Activated CD4-positive, alpha-beta T cell treated with anti-CD3 and anti-CD28 coated beads, Interleukin-2, Interleukin-4, amounts not matched to agents 100 ng/mL and 50 ng/mL, durations not matched to agents 16 hours and 8 hours (primary cell): ENCODE results near the gene SLC13A5.
"Not testable (repeated sequence)": the region's sequence is repeated elsewhere in the genome, so short reads cannot be mapped to it uniquely, and the experiment has no call there.

Experiments used
- DNase-seq: peaks from one replicate; pipeline ENCODE4 v3.0.0-alpha.2; 2020; ENCODE audit warnings: low spot score

SLC13A5 gene

GRCh38 chr17:6713130-6713917 is at the start of gene SLC13A5:
TSS of gene SLC13A5 (minus strand) at chr17:6713369. CDS start at chr17:6713333, 36 bp downstream.
- peak; percentile 4 for DNase-seq

GRCh38 chr17:6761779-6762178 is 48.6 kb upstream of the SLC13A5 start:
- DNase-seq: no peak

GRCh38 chr17:6757747-6758146 is 44.6 kb upstream of the SLC13A5 start:
- no peak for DNase-seq

- no peak for DNase-seq
These were observed 43.4 kb upstream of the SLC13A5 start for GRCh38 chr17:6756425-6757031.

- peak; percentile 64 for DNase-seq
These were observed 42.6 kb upstream of the SLC13A5 start, which contains the start of gene XAF1 for GRCh38 chr17:6755731-6756184. TSS of gene XAF1 (plus strand) at chr17:6756046. CDS start at chr17:6756079, 33 bp downstream.

GRCh38 chr17:6755281-6755680 is 42.1 kb upstream of the SLC13A5 start:
- no peak for DNase-seq

- DNase-seq: no peak
These were observed 40.4 kb upstream of the SLC13A5 start for GRCh38 chr17:6753546-6753945.

- DNase-seq: peak; percentile 38
These were observed 39.9 kb upstream of the SLC13A5 start for GRCh38 chr17:6753006-6753445.

GRCh38 chr17:6752068-6752909 is 39.1 kb upstream of the SLC13A5 start:
- no peak for DNase-seq

GRCh38 chr17:6749519-6749918 is 36.4 kb upstream of the SLC13A5 start:
- DNase-seq: no peak

- no peak for DNase-seq
These were observed 35.4 kb upstream of the SLC13A5 start for GRCh38 chr17:6748617-6749016.

- not testable (repeated sequence) for DNase-seq
These were observed 33.5 kb upstream of the SLC13A5 start for GRCh38 chr17:6746665-6747064.

- no peak for DNase-seq
These were observed 16.4 kb upstream of the SLC13A5 start for GRCh38 chr17:6729531-6729930.

GRCh38 chr17:6724009-6724408 is 10.8 kb upstream of the SLC13A5 start:
- DNase-seq: no peak

GRCh38 chr17:6721744-6722143 is 8.6 kb upstream of the SLC13A5 start:
- no peak for DNase-seq

GRCh38 chr17:6716736-6717135 is 3.6 kb upstream of the SLC13A5 start:
- DNase-seq: no peak

GRCh38 chr17:6714315-6714874 is 1.2 kb upstream of the SLC13A5 start:
- DNase-seq: no peak

- DNase-seq: no peak
These were observed 726 bp upstream of the SLC13A5 start for GRCh38 chr17:6713918-6714271.

- DNase-seq: no peak
These were observed 377 bp downstream of the SLC13A5 start for GRCh38 chr17:6712854-6713129.

GRCh38 chr17:6712058-6712853 is 913 bp downstream of the SLC13A5 start:
- DNase-seq: no peak

GRCh38 chr17:6711681-6712057 is 1.5 kb downstream of the SLC13A5 start:
- DNase-seq: no peak
